ENCODE measurements around the gene RNF6.

The RNF6 gene

DNA sequence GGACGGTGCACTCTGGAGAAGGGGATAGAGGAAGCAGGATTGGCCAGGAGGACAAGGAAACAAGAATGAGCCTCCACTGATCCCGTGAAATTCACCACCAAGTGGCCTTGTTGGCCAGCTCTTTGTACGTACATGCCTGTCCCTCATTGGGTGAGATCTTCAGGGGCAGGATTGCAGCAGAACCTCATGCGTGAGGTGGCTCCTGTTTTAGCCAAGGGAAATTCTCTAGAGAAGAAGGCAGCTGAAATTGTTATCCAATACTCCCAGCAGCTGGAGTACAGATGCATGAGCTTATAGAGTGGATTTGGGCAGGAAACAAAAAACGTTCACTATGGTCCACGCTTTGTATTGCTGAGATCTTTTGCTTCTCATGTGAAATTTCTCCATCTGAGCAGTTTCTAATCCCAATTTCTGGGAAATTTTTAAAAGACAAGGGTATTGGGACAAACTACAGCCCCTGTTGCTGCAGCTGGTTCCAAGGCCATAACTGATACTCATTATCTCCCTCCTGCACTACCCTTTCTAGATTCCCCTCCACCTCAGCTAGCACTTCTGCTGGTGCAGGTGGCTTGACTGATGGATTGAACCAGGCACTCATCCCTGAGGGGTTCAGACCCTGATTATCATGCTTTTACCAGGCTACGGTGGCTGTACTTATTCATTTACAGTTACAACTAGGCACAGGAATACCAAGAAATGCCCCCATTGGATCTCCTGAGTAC is 3.9 kb upstream of the RNF6 start:
- DNase-seq, result no peak

DNA sequence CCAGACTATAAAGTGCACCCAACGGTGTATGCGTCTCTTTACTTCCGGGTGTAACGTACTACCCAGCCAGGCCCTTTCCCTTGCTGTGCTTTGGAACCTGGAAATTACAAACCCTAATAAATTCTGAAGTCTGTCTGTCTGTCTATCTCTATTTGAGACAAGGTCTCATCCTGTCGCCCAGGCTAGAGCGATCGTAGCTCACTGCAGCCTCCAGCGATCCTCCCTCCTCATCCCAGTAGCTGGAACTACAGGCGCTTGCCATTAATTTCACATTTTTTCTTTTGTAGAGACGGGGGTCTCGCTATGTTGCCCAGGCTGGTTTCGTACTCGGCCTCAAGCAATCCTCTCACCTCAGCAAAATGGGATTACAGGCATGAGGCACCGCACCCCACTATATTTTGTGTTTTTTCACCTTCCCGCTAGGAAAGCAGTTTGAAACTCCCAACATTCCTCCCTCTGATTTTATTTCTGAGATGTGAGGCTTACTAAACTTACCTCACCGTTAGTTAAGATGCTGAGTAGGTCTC is 469 bp upstream of the RNF6 start:
- DNase-seq, result no peak

DNA sequence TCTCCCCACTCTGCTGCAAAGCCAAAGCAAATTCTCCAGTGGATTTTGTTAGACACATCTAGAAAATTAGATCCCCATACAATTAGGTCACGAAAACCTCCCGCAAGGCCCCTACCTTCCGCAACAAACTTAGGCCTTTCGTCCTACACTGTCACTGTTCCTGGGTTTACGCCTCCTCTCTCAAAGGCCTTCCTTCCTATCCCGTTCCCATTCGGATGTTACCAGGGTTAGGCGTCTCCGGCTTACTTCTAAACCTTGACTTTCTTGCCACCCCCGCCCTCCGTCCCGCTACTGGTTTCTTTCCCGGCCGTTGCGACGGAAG is 754 bp downstream of the RNF6 start:
- DNase-seq, result no peak

DNA sequence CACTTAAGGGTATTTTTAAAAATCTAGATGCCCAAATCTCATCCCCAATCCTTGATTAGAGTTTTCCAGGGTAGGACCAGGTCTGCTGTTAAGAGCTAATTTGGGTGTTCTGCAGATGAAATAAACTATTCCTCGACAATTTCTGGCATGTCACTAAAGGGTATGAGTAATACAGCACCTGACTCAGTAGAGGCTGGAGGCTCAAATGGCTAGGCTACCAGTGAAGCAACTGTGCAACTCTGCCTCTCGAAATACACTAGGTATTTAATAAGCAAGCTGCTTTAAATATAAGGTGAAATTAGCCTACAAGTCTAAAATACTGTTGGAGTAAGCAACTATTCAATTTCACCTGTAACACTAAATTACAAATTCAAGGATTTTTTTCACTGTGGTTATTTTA is 1.5 kb downstream of the RNF6 start:
- no peak for DNase-seq

DNA sequence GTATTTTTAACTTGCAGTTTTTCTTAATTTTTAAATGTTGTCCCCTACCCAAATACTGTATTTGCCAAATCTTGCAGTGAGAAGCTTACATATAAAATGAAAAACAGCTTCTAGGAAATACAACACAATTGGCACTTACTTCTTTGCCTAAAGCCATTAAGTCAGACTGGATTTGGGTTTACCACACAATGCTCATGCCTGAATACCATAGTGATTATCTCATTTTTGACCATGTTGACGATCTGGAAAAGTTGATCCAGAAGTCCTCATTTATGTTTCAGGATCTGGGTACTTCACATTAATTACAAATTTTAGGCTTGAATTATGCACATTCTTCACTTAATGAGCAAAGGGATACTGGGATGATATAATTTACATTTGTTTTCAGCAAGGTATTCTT is 2.4 kb downstream of the RNF6 start:
- DNase-seq, result no peak

DNA sequence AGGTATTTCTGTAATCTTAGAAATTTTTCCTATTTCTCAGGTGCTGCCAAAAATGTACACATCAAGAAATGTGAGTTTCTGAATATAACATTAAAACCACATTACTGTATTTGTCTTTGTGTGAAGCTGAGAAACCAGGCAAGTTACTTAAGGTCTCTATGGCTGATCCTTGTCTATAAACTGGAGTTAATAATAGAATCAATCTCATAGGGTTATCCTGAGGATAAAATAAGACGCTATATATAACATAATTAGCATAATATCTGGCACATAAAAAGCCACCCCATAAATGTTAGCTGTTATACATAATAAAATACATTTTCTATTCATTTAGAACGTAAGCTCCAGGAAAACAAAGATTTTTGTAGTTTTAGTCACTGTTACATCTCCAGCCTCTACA is 6.1 kb downstream of the RNF6 start:
- no peak for DNase-seq

DNA sequence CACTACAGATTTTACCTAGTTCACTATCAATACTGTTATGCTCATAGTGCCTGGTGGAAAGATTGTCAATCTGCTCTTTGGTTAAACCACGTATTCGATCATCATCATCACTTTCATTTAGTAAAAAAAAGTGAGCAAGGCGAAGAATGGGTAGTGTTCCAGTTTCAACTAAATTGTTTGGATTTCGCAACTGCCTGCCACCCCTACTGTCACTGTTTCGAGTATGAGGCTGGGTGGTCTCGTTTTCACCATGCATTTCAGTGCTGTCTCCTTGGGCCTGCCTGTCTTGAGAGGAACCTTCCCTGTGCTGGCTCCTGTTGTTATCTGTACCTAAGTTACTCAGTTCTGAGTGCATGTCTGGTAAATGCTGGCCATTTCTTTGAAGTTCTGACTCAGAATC is 8.1 kb downstream of the RNF6 start:
- no peak for DNase-seq

DNA sequence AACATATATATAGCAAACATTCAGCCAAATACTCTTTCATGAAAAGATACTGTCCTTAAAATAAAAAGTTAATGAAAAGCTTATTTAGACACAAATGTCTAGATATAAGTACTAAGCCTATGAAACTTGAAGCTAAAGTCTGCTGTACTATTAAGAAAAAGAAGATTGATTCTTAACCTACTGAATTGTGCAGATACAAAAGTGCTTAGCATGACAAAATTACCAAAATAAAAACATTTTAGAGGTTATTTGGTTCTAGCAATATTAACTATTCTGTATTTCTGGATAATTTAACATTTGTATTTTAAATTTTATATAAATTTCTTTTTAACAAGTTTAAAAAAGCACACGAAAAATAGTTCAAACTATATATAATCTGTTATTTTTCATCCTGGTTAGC is 8.8 kb downstream of the RNF6 start:
- DNase-seq, result no peak

DNA sequence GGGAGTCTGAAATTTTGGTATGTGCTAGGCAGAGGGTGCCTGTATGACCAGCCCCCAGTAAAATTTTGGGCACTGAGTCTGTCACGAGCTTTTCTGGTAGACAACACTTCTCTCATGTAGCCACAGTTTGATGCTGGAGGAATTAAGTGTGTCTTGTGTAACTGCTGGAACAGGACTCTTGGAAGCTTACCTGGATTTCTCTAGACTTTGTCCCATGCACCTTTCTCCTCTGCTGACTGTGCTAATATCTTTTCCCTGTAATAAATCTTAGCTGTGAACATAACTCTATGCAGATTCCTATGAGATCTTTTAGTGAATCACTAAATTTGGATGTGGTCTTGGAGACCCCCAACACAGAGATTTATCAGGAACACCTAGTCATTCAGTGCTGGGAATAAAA is 13.8 kb downstream of the RNF6 start:
- no peak for DNase-seq

DNA sequence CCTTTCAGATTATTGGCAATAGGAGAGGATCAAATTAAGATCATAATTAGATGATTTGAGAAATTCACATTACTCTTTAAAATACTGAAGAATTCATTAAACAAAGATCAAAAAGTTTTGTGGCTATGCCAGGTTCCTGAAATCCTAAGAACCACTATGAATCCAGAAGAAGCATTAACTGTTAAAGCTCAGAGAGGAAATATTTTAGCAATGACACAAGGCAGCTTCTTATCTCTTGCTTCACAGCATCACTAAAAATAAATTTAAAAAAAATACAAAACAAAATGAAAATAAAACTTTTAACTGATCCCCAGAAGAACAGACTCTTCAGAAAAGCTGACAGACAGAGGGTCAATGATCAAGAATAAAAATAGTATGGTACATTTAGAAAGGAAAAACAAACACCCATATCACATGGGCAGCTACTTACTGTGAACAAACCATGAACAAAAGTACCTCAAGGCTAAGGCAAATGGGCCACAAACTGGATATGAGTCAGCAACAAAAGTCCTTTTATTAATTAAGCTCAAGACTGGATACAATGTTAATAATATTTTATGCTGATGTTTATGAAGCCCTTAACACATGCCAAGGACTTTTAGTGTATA is 19.6 kb downstream of the RNF6 start:
- no peak for DNase-seq

DNA sequence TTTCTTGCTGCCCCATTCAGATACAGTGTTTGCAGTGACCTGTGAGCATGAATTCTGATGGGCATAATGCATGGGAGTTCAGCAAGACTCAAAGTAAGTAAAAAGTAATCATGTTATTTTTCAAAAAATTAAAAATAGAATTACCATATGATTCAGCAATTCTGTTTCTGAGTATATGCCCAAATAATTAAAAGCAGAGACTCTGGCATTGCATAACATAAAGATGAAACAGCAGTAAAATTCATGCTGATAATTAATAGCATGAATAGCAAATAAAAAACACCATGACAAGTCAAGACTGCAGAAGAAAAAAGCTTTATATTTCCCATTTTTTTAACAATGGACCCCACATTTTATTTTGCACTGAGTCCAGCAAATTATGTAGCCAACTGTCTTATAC is 21.3 kb downstream of the RNF6 start:
- no peak for DNase-seq

DNA sequence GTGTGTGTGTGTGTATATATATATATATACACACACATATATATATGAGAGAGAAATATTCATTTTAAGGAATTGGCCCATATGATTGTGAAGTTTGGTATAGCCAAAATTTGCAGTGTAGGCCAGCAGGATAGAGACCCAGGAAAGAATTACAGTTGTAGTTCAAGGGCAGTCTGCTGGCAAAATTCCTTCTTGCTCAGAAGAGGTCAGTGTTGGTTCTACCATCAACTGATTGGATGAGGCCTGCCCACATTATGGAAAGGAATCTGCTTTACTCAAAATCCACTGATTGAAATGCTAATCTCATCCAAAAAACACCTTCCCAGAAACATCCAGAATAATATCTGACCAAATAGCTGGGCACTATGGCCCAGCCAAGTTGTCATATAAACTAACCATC is 24.0 kb downstream of the RNF6 start:
- no peak for DNase-seq

DNA sequence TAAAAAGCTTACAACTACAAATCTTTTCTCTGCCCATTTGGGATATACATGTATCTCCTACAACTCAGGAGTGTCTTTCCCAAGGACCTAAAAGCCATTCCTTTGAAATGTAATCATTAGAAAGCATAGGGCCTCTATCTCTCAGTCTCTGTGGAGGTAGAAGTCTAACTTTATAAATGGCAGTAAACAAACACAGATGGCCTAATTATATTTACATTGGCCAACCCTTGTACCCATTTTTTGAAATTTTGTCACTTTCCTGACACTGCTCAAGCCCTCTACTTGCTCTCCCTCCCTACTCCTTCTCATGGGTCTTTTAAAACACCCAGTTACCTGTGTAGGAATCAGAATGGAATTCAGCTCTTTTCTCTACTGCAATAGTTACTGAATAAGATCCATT is 24.8 kb downstream of the RNF6 start:
- no peak for DNase-seq

DNA sequence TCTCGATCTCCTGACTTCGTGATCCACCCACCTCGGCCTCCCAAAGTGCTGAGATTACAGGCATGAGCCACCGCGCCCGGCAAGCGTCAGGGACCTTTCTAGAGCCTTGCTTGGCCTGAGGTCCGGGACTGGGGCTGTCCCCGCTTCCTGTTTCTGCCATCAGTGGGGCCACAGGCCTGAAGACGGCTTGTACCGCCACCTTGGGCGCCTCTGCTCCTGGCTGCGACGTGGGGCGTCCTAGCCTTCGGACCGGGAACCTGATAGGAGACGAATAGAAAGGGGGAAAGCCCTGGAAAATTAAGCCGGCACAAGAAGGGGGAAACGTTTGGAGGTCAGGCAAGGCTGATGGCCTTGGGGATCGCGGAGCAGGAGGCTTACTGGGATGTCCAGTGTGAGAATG is 35.1 kb downstream of the RNF6 start:
- no peak for DNase-seq

DNA sequence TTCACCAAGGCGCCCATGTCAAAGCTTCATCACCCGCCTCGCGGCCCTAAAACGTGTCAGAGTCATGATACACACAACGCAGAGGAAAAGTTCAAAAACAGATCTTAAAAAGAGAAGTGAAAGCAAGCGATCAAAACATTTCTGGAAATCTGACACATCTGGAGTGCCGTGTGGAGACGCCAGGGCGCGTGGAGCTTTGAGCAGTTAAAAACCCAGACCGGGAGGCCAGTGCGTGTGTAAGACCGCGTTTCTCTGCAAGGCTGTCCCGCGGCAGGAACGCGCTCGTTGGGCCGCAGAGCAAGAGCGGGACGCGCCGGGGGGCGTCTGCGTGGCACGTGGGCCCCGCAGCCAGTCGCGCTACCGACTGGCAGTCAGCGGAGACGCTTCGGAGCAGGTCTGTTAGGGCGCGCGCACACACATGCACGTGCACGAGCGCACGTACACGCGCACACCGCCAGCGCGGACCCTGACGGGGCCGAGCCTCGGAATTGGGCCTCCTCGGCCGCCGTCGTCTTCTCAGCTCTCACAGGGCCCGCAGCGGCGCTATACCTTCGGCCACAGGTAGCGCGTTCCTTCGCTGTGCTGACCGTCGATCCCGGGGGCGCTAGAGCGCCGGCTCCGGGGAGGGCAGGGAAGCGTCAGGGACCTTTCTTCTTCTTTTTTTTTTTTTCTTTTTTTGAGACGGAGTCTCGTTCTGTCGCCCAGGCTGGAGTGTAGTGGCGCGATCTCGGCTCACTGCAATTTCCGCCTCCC is 35.8 kb downstream of the RNF6 start:
- peak; percentile 38 to 72 for DNase-seq

DNA sequence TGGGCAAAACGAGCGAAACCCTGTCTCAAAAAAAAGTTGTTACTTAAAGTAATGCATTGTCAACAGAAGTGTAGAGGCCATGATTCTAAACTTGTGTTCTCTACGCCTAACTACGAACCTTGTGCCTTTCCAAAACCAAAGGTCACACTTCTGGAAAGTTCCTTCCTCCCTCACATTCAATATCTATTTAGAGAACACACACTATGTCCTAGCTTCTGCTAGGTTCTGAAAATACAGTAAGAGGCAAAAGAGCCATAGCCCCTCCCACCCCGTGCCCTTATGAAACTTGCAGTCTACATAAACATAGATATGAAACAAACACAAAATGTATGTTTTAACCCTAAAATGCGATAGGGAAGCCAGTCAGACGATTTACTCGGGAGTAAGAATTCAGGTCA is 36.4 kb downstream of the RNF6 start:
- no peak for DNase-seq

DNA sequence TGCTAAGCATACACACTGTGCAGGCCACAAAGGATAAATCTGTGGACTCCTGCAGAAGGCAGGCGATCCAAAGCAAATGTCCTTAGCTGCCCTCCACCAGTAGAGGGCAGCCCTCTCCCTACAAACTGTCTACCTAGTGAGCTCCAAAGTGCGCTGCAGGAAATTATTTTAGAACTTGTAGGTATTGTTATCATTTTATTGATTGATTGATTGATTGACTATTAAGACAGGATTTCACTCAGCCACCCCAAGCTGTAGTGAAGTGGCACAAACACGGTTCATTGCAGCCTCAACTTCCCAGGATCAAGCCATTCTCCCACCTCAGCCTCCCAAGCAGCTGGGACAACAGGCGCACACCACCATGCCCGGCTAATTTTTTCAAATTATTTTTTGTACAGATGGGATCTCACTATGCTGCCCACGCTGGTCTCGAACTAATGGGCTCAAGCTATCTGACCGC is 37.3 kb downstream of the RNF6 start:
- peak in 1 of 2 experiments; percentile 3 for DNase-seq

DNA sequence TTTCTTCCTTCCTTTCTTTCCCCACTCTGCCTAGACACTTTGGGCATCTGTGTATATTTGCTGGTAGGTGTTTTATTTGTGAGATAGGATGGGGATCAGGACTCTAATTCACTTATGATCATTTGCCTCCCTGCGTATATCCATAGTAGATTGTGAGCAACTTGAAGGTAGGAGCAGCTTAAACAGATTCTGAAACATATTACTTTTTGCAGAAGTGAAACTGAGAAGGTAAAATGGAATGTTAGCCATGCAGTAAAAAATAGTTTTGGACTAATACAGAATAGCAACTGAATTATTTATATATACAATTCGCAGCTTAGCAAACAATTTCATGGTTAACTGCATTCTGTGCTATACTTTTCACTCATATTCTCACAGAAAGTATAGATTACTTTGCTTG is 38.7 kb downstream of the RNF6 start:
- DNase-seq, result no peak

DNA sequence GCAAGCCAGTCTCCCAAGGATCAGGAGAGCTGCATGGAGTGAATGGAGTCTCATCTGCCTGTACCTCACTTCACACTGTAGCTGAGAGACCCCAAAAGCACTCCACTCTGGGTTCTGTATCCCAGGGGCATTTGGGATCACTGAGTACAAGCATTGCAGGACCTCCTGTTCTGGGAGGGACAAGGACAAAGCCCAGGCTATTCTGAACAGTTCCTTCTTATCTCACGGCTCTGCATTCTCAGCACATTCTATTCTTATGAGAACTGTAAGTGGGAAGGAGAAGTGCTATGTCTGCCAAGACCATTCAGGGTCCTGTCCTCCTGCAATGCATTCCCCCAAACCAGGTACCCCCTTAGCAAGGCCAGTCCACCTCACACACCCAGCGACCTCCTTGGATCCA is 42.8 kb downstream of the RNF6 start:
- DNase-seq, result no peak

DNA sequence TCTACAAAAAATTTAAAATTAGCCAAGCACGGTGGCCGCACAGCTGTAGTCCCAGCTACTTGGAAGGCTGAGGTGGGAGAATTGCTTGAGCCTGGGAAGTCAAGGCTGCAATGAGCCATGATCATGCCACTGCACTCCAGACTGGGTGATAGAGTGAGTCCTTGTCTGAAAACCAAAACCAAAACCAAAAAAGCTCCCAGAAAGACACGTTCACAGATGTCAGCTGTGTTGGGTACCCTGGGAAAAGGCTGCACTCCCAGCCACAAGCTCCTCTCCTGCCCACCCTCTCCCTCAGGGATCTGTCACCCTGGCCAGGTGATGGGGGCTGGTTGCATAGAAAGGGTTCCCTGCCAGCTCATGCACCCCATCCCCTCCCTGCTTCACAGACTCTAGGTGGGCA is 53.3 kb downstream of the RNF6 start:
- DNase-seq, result no peak

DNA sequence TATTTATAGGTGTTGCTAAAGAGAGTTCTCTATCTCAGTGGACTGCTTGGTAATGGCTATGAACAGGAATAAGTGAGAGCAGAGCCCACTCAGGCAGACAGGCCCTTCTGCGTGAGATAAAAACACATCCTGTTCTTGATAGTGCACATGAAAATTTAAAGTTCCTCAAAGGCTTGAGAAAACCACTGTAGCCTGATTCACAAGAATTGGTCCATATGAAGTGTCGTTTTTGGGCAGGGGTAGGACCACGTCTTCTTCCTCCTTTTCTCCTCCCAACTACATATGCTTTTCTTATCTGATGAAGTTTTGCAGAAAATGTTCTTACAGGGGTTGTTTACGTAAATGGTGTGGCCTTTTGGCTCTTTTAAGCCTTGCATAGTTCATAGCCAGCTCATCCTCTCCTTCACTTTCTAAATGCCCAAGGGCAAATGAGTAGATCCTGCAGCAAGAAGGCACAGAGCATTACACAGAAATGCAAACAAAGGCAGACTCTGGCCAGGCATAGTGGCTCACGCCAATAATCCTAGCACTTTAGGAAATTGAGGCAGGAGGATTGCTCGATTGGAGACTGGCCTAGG is 53.8 kb downstream of the RNF6 start:
- DNase-seq, result no peak

DNA sequence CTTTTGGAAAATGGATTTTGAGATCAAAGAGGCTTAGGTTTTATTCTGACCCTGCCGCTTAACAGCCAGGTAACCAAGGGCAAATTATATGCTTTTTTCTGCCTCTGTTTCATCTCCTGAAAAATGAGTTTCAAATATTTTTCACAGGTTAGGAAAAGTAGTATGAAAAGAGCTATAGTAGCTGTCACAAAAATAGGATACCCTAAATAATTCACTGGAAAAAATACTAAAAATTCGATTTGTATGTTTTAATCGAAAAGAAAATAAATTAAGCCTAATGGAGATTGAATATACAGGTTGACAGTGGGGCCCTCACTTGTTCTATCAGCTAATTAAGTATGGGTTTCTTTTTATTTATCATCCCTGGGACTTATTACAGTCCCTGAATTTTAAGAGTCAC is 58.3 kb downstream of the RNF6 start:
- no peak for DNase-seq

All from NCI-H187 (cell line).